ENCODE results near the gene GLP2R. TPM values are rescaled to one million over a fixed set of nuclear protein-coding genes. Genes with fewer than 3 reads are reported as not detected.

GLP2R gene
- total RNA-seq, 3 donors from 2014 or later, result 5.8 to 28.2 (median 7.4) TPM

GRCh38 chr17:9824094-9824493, 1.6 kb upstream of the GLP2R start:
- no peaks in the 10 kb centered on the region for H3K4me1 ChIP-seq (ENCODE audit: low read depth)
- no peaks in the 10 kb centered on the region for H3K9me3 ChIP-seq
- H3K4me3 ChIP-seq, result no peak overlapping the region
- TF ChIP-seq CTCF (IDR thresholded peaks at IDR 0.05), result no peak
- no peaks in the 10 kb centered on the region for H3K36me3 ChIP-seq (ENCODE audit: low read depth)
- DNase-seq (no peak), ATAC-seq (no peak)
- intact Hi-C loops (cut with DNase I, micrococcal nuclease), result no loop called here

- Histone ChIP-seq H3K9me3 (no peaks in the 10 kb centered on the region), H3K4me3 (no peak overlapping the region), H3K36me3 (ENCODE audit: low read depth) (no peaks in the 10 kb centered on the region), H3K4me1 (ENCODE audit: low read depth) (no peaks in the 10 kb centered on the region)
- intact Hi-C loops (cut with DNase I, micrococcal nuclease), result no loop called here
- ATAC-seq (no peak), DNase-seq (no peak)
- no peak for TF ChIP-seq CTCF (IDR thresholded peaks at IDR 0.05)
Observed at GRCh38 chr17:9824797-9825338, 856 bp upstream of the GLP2R start.

GRCh38 chr17:9828296-9829295, 2.9 kb downstream of the GLP2R start:
- DNase-seq (no peak), ATAC-seq (no peak)
- H3K36me3 ChIP-seq (ENCODE audit: low read depth), result no peaks in the 10 kb centered on the region
- no peak for TF ChIP-seq CTCF (IDR thresholded peaks at IDR 0.05)
- H3K9me3 ChIP-seq, result no peaks in the 10 kb centered on the region
- H3K4me1 ChIP-seq (ENCODE audit: low read depth), result no peaks in the 10 kb centered on the region
- intact Hi-C loops (cut with DNase I, micrococcal nuclease), result no loop called here
- no peak overlapping the region for H3K4me3 ChIP-seq

GRCh38 chr17:9829343-9829742, 3.6 kb downstream of the GLP2R start:
- no peak for DNase-seq
- Histone ChIP-seq H3K4me3 (no peak overlapping the region), H3K36me3 (ENCODE audit: low read depth) (no peaks in the 10 kb centered on the region), H3K4me1 (ENCODE audit: low read depth) (no peaks in the 10 kb centered on the region), H3K9me3 (no peaks in the 10 kb centered on the region)
- no peak for TF ChIP-seq CTCF (IDR thresholded peaks at IDR 0.05)
- intact Hi-C loops (cut with DNase I, micrococcal nuclease), result no loop called here
- ATAC-seq, result no peak

- intact Hi-C loops (cut with DNase I, micrococcal nuclease), result no loop called here
- Histone ChIP-seq H3K9me3 (no peaks in the 10 kb centered on the region), H3K36me3 (ENCODE audit: low read depth) (no peaks in the 10 kb centered on the region), H3K4me1 (ENCODE audit: low read depth) (no peaks in the 10 kb centered on the region), H3K4me3 (no peak overlapping the region)
- DNase-seq (no peak), ATAC-seq (no peak)
- no peak for TF ChIP-seq CTCF (IDR thresholded peaks at IDR 0.05)
Observed at GRCh38 chr17:9830711-9831110, 5.0 kb downstream of the GLP2R start.

Data from mucosa of descending colon (tissue), 3 donors.